ENCODE results near the gene GAS7.
"Not testable (repeated sequence)": the region's sequence is repeated elsewhere in the genome, so short reads cannot be mapped to it uniquely, and the experiment has no call there.

GAS7 gene

DNA sequence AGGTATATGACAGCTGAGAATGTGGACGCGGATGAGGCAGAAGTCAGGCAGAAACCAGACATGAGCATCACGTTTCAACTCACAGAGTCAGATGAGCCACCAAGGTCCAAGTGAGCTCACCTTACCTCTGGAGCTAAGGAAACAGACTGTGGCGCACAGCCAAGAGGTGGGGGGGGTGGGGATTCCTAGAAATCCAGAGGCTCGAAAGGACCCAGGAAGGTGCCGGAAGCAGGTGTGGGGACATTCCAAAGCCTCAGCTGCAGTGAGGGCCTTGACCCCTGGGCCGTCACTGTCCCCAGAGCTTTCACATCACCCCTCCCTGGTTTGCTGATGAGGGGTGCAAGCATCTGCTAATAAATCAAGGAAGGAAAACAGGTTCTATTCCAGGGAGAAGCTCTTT lies 264.1 kb downstream of the GAS7 start:
- Mint-ChIP-seq H3K27me3 (no peaks in the 10 kb centered on the region), H3K36me3 (ENCODE audit: insufficient read depth) (peaks cover 6% of the 10 kb centered on the region), H3K27ac (no peak overlapping the region)

DNA sequence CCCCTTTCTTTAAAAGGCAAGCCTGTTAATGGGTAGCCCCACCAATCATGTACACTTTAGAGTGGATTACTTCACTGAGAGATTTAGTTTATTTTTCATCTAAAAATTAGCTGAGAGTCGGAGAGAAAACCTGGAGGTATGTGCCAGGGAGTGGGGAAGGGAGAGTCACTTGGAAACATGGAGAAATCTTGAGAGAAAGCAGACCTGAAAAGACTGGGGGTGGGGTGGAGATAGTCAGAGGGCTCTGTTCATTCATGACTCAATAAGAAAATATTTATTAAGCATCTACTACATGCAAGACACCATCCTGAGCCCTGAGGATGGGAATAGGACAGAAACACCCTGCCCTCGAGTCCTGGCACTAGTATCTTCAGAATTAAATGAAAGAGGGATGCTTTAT lies 265.9 kb downstream of the GAS7 start:
- Mint-ChIP-seq H3K36me3 (ENCODE audit: insufficient read depth) (no peaks in the 10 kb centered on the region), H3K27me3 (no peaks in the 10 kb centered on the region), H3K4me3 (no peak overlapping the region), H3K27ac (peak overlapping the region in 1 of 2 donors; percentile 69), H3K4me1 (ENCODE audit: low read depth in 2 of 2) (no peaks in the 10 kb centered on the region), H3K9me3 (no peaks in the 10 kb centered on the region)
- DNase-seq (no peak), ATAC-seq (replicated peaks) (no peak)

More for the DNA sequence above, 264.1 kb downstream of the GAS7 start:
- H3K4me3 Mint-ChIP-seq, result no peak overlapping the region
- DNase-seq, result no peak
- no peaks in the 10 kb centered on the region for H3K4me1 Mint-ChIP-seq (ENCODE audit: low read depth in 2 of 2)
- ATAC-seq (replicated peaks), result no peak
- H3K9me3 Mint-ChIP-seq, result no peaks in the 10 kb centered on the region

DNA sequence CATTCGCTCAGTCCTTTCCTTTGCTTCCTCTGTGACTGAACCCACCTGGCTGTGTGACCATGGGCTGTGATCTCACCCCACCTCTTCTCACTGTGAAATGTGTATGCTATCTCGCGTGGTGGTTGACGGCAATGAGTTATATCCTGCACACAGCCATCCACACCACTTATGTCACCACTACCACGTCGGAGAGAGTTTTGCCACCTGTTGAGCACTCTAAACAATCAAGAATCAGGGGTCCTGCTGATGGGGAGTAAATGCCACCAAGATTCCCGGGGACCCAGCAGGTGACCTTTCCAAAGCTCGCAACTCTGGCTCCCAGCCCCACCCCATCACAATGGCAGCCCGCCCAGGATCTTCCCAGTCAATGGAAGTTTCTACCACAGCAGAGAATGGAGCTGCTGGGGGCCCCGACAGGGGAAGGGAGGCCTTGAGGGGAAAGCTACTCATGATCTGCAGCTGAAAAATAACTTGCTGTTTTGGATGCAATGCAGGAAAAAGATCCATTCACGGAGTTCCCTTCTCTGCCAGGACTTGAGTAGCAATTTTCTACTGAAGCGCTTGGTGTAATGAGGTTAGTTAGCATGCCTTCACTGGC lies 267.2 kb downstream of the GAS7 start:
- Mint-ChIP-seq H3K36me3 (ENCODE audit: insufficient read depth) (no peaks in the 10 kb centered on the region), H3K4me3 (no peak overlapping the region), H3K27ac (peak overlapping the region in 1 of 2 donors; percentile 69), H3K27me3 (no peaks in the 10 kb centered on the region), H3K4me1 (ENCODE audit: low read depth in 2 of 2) (no peaks in the 10 kb centered on the region), H3K9me3 (no peaks in the 10 kb centered on the region)
- DNase-seq (no peak), ATAC-seq (replicated peaks) (no peak)

DNA sequence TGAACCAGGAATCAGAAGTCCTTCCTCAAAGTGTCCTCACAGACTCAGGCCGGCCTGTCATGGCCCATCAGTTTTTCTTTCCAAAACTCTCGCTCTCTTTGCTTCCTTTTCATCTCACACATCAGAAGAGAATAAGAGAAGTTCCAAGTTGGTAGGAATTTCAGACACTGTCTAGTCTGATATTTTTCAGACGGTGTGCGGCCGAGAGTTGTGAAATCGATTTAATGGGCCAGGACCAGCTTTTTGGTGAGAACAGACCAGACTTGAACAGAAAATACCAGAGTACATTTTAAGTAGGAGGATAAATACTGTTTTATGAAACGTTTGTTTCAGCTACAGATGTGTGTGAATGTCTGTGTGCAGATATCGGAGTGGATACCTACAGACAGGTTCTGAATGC lies 268.5 kb downstream of the GAS7 start:
- Mint-ChIP-seq H3K4me1 (ENCODE audit: low read depth in 2 of 2) (peaks cover 1 to 2% of the 10 kb centered on the region in 2 donors), H3K27me3 (no peaks in the 10 kb centered on the region), H3K4me3 (no peak overlapping the region), H3K9me3 (no peaks in the 10 kb centered on the region), H3K36me3 (ENCODE audit: insufficient read depth) (peaks cover 3% of the 10 kb centered on the region), H3K27ac (no peak overlapping the region)
- DNase-seq (no peak), ATAC-seq (replicated peaks) (no peak)

DNA sequence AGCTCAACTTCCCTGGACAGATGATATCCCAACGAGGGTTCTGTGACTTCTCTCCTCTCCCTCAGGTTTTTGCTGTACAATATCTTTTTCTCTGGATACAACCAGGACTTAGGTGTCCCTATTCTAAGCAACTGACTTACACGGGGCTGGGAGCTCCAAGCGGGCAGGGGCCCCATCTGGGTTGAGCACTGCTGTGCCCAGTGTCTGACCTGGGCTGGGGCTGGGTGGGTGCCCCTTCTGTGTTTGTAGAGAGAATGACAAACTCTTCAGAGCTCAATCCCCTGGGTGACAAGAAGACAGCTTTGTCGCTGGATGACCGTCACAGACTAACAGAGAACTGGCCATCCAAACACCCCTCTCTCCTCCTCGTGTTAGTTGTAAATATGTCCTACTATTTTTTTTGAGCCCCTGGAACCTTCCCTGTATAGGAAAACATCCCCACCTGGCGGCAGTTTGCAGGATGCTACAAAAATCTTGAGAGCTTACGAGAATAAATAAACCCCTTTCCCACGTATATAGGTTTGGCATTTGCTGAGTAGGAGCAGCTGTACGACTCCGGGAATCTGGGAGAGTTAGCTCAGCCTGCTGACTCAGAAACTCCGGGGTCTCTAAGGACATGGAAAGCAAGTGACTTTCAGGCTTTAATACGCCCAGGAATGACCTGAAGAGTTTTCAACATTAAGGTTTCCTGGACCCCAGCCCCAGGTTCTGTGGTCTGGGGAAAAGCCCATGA lies 269.6 kb downstream of the GAS7 start:
- H3K4me3 Mint-ChIP-seq, result no peak overlapping the region

DNA sequence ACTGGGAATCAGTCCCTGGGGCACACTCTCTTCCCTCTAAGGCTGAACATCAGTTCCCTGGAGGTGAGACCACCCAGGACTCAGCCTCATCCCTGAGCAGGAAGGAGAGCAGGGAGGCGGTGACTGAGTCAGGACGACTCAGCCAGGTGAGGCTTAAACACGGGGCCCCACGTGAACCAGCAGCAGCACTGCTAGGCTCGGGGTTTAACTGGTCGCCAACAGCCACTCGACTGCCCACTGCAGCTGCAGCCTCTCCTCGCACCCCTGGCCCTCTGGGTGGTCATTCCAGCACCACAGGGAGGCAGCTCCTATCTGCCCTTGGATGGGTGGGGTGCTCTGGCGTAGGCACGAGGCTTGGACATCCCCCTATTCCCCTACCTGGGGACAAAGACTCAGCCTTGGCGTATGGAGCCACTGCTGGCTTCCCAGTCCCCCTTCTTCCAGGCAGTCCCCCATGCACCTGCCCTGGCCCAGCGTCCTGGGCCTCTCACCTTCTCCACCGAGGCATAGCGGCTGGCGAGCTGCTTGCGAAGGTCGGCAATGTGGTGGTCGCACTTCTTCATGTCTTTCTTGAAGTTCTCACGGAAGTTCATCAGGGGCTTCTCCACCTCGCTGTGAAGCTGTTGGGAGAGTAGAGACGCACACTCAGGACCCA lies 272.1 kb downstream of the GAS7 start:
- Mint-ChIP-seq H3K4me3 (no peak overlapping the region), H3K27ac (no peak overlapping the region), H3K9me3 (no peaks in the 10 kb centered on the region), H3K4me1 (ENCODE audit: low read depth in 2 of 2) (peaks cover 2 to 5% of the 10 kb centered on the region in 2 donors), H3K27me3 (no peaks in the 10 kb centered on the region), H3K36me3 (ENCODE audit: insufficient read depth) (peaks cover 7% of the 10 kb centered on the region)
- ATAC-seq (replicated peaks) (no peak), DNase-seq (no peak)

More for the DNA sequence above, 269.6 kb downstream of the GAS7 start:
- no peak for ATAC-seq (replicated peaks)
- no peaks in the 10 kb centered on the region for H3K27me3 Mint-ChIP-seq
- H3K9me3 Mint-ChIP-seq, result no peaks in the 10 kb centered on the region
- H3K36me3 Mint-ChIP-seq (ENCODE audit: insufficient read depth), result peaks cover 3% of the 10 kb centered on the region
- H3K4me1 Mint-ChIP-seq (ENCODE audit: low read depth in 2 of 2), result peaks cover 2 to 5% of the 10 kb centered on the region in 2 donors
- no peak overlapping the region for H3K27ac Mint-ChIP-seq
- DNase-seq, result no peak

DNA sequence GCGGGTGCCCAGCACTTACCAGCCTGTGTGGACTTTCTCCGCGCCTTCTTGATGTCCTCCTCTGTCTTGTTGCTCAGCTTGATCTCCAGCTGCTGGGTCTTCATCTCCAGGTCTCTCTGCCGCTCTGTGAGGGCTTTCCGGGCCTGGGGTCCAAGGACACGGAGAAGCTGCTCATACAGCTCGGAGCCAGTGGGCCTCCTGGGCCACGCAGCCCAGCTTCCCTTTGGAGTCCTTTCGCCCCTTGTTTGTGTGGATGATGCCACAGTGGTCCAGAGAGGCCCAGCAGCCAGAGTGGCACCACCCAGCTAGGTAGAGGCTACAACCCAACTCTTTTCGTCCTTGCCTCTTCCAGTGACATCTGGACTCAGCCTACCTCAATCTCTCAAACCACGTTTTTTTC lies 272.9 kb downstream of the GAS7 start:
- peak overlapping the region in 1 of 2 donors; percentile 54 for H3K27ac Mint-ChIP-seq
- no peak for DNase-seq
- H3K4me3 Mint-ChIP-seq, result no peak overlapping the region
- H3K36me3 Mint-ChIP-seq (ENCODE audit: insufficient read depth), result peaks cover 7% of the 10 kb centered on the region
- peaks cover 2 to 5% of the 10 kb centered on the region in 2 donors for H3K4me1 Mint-ChIP-seq (ENCODE audit: low read depth in 2 of 2)
- no peaks in the 10 kb centered on the region for H3K27me3 Mint-ChIP-seq
- H3K9me3 Mint-ChIP-seq, result no peaks in the 10 kb centered on the region
- no peak for ATAC-seq (replicated peaks)

DNA sequence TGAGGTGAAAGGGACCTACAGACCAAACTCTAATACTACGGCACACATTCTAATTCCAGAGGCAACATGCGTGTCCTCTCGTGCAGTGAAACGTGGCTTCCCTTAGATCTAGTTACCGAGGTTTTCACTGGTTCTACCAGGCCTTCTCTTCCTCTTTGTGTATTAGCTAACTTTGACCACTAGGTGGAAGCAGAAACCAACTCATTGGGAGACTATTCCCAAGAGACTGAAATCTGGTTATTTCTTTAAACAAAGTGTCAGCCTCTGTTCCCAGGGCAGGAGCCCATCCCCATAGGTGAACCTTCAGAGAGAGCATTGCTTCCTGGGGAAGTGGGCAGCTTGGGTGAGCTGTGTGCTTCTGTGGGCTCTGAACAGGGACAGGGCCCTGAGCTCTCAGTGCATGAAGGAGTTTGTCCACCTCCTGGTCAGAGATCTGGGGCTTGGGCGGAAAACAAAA lies 273.6 kb downstream of the GAS7 start:
- DNase-seq (peak; percentile 13 to 35 (median 23)), ATAC-seq (replicated peaks) (peak; percentile 51)
- Mint-ChIP-seq H3K9me3 (no peaks in the 10 kb centered on the region), H3K36me3 (ENCODE audit: insufficient read depth) (peaks cover 7% of the 10 kb centered on the region), H3K4me1 (ENCODE audit: low read depth in 2 of 2) (peaks cover 2 to 5% of the 10 kb centered on the region in 2 donors), H3K27ac (peak overlapping the region; percentile 17 to 54), H3K27me3 (no peaks in the 10 kb centered on the region), H3K4me3 (no peak overlapping the region)

DNA sequence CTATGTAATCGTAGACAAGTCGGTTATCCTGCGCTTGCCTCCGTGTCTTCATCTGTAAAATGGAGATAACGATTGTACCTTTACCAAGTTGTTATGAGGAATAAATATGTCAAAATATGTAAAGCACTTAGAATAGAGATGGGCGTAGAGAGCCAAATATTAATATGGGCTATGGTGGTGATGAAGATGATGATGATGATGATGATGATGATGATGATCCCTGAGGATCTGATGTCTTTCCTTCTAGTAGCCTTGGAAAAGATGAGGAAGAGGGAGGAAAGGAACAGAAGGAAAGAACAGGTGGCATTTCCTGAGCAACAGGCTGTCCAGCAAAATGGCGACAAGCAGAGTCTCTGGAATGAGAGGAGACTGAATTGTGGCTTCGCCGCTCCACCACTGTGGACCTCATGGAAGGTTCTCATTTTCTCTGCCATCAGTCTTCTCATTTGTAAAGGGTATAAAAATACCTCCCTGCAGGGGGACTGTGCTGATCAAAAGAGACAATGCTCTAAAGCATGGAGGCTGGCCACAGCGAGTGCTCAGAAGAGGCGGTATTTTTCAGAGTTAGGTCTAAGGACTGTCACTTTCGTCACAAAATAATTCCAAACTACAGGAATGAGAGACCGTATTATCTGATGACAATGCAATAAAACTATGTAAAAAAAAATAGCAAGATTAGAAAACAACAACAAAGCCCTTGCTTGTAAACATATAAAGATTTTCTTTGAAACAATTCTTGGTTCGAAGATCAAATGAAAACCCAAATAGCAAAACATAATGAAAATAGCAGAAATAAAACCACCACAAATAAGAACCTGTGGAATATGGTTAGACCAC lies 276.2 kb downstream of the GAS7 start:
- no peak for DNase-seq
- peaks cover 17% of the 10 kb centered on the region for H3K36me3 Mint-ChIP-seq (ENCODE audit: insufficient read depth)
- H3K27ac Mint-ChIP-seq, result no peak overlapping the region
- no peak overlapping the region for H3K4me3 Mint-ChIP-seq
- peaks cover 2 to 5% of the 10 kb centered on the region in 2 donors for H3K4me1 Mint-ChIP-seq (ENCODE audit: low read depth in 2 of 2)
- no peaks in the 10 kb centered on the region for H3K9me3 Mint-ChIP-seq
- no peaks in the 10 kb centered on the region for H3K27me3 Mint-ChIP-seq
- ATAC-seq (replicated peaks), result no peak

DNA sequence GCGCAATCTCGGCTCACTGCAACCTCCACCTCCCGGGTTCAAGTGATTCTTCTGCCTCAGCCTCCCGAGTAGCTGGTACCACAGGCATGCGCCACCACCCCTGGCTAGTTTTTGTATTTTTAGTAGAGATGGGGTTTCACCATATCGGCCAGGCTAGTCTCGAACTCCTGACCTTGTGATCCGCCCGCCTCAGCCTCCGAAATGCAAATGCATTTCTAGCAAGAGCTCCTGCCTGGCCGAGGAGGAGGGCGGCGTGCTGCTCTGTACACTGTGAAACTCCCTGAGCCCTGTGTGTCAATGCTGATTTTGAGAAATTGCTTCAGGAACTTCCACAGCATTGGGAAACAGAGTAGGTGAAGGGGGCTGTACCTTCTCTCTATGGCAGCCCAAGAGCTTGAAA lies 277.2 kb downstream of the GAS7 start:
- ATAC-seq (replicated peaks); H3K27me3 Mint-ChIP-seq; H3K4me1 Mint-ChIP-seq (ENCODE audit: low read depth in 2 of 2); H3K9me3 Mint-ChIP-seq; DNase-seq; H3K4me3 Mint-ChIP-seq: not testable (repeated sequence)
- peak overlapping the region in 1 of 2 donors; percentile 51 for H3K27ac Mint-ChIP-seq
- H3K36me3 Mint-ChIP-seq (ENCODE audit: insufficient read depth), result peaks cover 19% of the 10 kb centered on the region

DNA sequence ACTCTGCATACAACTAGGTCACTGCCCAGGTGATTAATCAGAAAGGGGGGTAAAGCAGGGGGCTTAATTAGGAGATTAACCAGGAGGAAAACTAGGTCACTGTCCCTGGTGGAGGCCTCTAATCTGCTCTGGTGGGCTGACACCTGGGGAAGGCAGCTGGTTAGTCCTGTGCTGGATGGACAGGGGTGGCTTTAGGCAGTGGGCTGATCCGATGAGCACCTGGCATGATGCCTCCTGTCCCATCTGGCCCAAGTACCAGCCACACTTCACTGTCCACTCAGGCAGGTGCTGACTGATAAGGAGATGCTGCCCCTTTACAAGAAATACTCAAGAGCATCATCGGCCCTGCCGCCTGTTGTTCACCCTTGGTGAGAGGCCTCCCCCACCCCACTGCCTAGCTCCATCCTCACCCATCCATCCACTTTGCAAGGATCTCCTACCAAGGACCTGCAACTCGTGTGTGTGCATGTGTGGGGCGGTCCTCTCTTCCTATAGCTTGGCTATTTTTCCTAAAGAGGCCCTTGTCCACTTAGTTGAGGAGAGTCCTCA lies 279.5 kb downstream of the GAS7 start:
- Mint-ChIP-seq H3K4me3 (no peak overlapping the region), H3K36me3 (ENCODE audit: insufficient read depth) (peaks cover 16% of the 10 kb centered on the region), H3K27ac (no peak overlapping the region), H3K9me3 (no peaks in the 10 kb centered on the region), H3K4me1 (ENCODE audit: low read depth in 2 of 2) (no peaks in the 10 kb centered on the region), H3K27me3 (no peaks in the 10 kb centered on the region)
- ATAC-seq (replicated peaks) (no peak), DNase-seq (no peak)

DNA sequence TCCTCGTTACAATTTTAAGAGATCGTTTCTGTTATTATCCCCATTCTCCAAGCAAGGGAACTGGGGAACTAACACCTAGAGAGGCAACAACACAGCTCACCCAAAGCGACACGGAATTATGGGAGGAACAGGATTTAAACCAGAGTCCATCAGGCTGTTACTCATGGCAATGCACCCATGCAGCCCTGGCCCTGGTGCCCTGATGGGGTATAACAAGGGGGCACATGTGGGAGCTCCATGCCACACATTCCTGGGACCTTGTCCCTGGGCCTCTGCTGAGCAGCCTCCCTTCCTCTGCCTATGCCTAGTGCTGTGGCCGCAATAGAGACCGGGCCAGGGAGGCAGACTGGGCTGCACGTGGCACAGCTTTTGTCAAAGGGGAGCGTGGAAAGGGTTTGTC lies 280.1 kb downstream of the GAS7 start:
- peaks cover 16% of the 10 kb centered on the region for H3K36me3 Mint-ChIP-seq (ENCODE audit: insufficient read depth)
- H3K27ac Mint-ChIP-seq, result no peak overlapping the region
- no peak for DNase-seq
- no peak overlapping the region for H3K4me3 Mint-ChIP-seq
- H3K27me3 Mint-ChIP-seq, result no peaks in the 10 kb centered on the region
- H3K9me3 Mint-ChIP-seq, result no peaks in the 10 kb centered on the region
- no peaks in the 10 kb centered on the region for H3K4me1 Mint-ChIP-seq (ENCODE audit: low read depth in 2 of 2)
- ATAC-seq (replicated peaks), result no peak

DNA sequence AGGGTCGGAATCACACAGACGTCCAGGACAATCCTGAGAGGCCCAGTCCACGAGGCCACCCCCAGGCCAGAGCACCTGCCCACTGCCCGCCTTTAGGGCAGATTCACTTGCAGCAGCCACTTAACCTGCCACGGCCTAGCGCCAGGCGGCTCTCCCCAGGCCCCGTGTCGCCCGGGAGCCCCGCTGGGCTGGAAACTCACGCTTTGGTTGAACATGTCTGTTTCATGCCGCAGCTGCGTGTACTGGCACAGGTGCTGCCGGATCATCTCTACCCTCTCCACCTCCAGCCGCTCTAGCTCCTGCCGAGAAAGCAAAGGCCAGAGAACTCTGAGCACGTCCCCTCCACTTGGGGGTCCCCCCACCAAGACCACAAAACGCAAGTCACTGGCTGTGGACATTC lies 280.6 kb downstream of the GAS7 start:
- no peak for ATAC-seq (replicated peaks)
- no peak for DNase-seq
- Mint-ChIP-seq H3K27ac (no peak overlapping the region), H3K36me3 (ENCODE audit: insufficient read depth) (peaks cover 16% of the 10 kb centered on the region), H3K27me3 (no peaks in the 10 kb centered on the region), H3K4me3 (no peak overlapping the region), H3K9me3 (no peaks in the 10 kb centered on the region), H3K4me1 (ENCODE audit: low read depth in 2 of 2) (no peaks in the 10 kb centered on the region)
